Stimulated activated CD8-positive, alpha-beta memory T cell treated with anti-CD3 and anti-CD28 coated beads, Interleukin-7, amount 100 ng/mL, for 1 hour (primary cell): ENCODE data around the gene KANSL1L.

Experiments
- DNase-seq, 2 donors: peaks; one replicate each; pipeline ENCODE4 v3.0.0-alpha.2; 2020; ENCODE audit warnings: low read depth in 2 of 2

Gene KANSL1L

DNA sequence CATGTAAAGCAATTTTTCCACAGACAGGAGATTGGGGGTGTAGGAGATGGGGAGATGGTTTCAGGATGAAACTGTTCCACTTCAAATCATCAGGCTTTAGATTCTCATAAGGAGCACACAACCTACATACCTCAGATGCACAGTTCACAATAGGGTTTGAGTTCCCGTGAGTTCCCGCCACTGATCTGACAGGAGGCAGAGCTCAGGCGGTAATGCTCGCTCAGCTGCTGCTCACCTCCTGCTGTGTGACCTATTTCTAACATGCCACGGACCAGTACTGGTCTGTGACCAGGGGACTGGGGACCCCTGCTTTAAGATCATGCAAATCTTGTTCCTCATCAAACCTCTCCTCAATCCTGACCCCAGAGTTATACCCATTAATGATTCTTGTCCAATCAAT is 98.7 kb downstream of the KANSL1L start:
- no peak for DNase-seq

DNA sequence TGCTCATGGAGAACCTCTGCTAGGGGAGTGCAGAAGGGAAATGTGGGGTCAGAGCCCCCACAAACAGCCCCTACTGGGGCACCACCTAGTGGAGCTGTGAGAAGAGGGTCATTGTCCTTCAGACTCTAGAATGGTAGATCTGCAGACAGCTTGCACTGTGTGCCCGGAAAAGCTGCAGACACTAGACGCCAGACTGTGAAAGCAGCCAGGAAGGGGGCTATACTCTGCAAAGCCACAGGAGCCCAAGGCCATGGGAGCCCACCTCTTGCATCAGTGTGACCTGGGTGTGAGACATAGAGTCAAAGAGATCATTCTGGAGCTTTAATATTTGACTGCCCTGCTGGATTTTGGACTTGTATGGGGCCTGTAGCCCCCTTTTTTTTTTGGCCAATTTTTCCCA is 107.9 kb downstream of the KANSL1L start:
- no peak for DNase-seq

DNA sequence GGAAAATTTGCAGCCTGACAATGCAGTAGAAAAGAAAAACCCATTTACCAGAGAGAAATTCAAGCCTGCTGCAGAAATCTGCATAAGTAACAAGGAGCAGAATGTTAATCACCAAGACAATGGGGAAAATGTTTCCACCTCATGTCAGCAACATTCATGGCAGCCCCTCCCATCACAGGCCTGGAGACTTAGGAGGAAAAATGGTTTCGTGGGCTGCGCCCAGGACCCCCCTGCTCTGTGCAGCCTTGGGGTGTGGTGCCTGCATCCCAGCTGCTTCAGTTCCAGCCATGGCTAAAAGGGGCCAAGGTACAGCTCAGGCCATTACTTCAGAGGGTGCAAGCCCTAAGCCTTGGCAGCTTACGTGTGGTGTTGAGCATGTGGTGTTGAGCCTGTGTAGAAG is 115.4 kb downstream of the KANSL1L start:
- no peak for DNase-seq

DNA sequence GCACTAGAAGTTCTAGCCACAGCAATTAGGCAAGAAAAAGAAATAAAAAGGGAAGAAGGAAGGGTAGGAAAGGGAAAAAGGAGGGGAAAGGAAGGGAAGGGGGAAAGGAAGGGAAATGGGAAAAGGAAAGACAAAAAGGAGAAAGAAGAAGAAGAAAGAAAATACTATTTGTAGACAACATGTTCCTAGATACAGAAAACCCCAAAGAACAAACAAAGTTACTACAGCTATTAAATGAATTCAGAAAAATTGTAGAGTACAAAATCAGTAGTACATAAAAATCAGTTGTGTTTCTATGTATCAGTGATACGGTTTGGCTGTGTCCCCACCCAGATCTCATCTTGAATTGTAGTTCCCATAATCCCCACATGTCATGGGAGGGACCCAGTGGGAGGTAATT is 116.5 kb downstream of the KANSL1L start:
- no peak for DNase-seq

DNA sequence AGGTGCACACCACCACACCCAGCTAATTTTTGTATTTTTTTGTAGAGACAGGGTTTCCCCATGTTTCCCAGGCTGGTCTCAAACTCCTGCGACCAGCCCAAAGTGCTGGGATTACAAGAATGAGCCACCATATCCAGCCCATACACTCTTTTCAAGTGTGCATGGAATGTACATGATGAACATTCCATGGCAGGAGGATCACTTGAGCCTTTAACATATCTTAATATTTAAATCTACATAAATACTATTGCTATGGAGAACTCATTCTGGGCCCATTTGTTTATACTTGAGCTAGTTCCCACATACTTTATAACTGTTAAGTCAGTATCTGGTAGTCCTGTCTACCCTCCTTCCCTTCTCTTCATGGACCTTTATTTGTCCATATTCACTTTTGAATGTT is 120.3 kb downstream of the KANSL1L start:
- no peak for DNase-seq

DNA sequence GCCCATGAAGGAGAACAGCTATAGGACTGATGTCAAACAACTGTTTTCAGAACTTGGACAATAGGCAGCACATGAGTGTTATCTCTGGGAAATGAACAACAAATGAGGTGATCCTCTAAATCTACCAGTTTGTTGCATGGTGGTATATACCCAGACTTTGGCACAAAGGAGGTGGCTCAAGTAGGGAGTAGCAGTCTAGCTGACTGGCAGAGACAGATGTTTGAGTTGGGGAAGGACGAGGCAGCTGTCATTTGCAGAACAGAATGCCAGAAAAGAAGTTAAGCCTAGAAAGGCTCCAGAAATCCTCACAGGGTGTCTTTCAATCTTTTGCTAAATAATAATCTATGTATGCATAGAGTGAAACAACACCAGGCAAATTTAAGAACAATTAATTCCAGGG is 121.4 kb downstream of the KANSL1L start:
- DNase-seq = no peak

DNA sequence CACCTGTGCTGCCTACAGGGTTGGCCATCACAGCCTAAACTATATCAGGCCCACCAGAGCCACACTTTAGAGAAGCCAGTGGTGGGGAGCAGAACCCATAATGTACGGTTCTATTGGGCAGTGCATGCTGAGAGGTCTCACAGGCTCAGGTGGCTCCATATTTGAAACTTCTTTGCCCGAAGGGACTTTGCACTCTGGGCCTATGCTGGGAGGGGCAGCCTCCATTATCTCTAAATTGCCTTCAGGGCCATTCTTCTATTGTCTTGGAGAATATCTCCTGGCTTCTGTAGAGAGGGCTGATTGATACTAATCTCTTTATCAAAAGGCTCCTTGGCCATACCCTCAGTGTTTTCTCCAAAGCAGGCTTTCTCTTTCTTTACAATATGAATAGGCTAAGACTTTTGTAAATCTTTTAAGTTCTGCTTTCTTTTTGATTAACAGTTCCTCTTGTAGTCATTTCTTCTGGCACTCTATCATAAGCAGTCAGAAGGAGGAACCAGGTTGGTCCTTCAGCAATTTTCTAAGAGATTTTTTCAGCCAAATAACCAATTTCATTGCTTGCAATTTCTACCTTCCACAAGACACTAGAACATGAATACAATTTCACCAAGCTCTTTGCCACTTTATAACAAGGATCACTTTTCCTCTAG is 124.2 kb downstream of the KANSL1L start:
- no peak for DNase-seq

DNA sequence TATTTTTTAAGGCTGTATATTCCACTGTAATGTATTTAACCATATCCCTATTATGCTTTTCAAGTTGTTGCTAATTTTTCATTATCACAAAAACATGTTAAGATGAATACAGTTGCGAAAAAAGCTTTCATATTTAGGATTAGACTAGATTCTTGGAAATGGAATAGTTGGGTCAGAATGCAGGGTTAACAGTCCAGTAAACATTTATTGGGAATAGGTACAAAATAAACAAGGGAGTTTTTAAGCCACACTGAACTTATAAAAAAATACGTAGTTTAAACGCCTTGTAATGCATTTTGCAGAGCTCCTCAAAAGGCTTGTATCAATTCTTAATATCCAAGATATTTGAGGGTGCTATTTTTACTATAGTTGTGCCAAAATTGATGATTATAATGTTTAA is 133.1 kb downstream of the KANSL1L start:
- no peak for DNase-seq

DNA sequence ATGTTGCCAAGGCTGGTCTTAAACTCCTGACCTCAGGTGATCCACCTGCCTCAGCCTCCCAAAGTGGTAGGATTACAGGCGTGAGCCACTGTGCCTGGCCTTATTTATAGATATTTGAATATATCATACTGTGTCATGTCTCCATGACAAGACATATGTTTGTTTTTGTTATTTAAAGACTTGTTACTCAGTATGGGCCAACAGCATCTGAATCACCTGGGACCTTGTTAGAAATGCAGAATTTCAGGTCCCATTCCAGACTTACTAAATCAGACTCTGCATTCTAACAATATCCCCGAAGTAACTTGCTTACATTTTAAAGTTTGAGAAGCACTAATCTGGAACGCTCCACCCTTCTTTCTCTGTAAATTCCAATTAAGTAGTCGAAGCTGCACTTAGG is 135.5 kb downstream of the KANSL1L start:
- DNase-seq = no peak

DNA sequence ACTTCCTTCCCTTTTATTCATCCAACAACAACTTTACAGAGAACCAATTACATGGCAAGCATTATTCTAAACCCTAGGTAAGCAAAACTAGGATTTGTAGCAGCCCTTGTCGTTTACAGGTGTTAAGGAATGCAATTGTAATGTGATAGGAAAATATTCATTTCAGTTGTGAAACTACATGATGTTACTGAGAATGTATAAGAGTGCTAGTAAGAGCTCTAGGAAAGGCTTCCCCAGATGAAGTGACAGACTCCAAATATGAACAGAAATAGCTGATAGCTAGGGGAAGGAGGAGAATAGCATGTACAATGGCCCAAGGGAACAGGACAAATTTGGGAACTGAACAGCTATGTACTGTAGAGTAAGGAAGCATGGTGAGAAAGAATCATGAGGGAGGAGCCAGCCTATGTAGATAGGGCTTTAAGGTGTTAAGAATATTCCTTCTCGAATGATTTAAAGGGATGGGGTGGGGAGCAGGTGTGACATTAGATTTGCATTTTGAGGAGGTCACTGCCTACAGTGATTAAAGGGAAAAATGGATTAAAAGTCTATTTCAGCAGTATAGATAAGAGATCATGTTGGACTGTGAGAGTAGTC is 137.0 kb downstream of the KANSL1L start:
- no peak for DNase-seq

DNA sequence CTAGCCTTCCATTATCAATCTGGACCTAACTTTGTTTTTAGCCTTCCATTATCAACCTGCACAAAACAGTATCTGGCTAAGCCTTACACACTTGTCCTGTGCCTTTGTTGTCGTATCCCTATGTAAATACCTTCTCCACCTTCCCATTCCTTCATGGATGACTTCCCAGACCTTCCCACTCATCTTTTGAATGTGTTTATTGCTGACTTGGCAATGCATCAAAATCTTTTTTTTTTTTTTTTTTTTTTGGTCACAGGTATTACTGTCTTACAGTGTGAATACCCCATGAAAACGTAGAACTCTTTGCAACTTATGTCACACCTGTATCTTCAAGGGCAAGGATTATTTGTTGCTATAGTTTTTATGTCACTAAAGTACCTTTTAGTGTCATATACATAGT is 143.0 kb downstream of the KANSL1L start:
- no peak for DNase-seq

DNA sequence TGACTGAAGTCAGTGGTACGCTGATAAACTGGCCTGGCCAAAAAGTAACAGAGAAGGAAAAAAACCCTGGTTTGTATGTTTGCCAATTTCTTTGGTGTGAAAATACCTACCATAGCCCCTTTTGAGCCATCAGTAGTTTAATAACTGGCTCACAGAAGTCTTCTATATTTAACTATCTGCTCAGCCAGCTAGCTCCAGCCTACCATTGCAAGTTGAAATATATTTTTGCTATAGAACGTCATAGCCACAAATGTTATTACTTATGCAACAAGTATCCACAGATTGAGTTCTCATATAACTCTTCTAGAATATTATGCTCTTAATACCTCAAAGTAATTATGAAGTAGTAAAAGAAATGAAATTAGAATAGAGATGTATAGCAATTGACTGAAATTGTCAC is 143.6 kb downstream of the KANSL1L start:
- DNase-seq = no peak

DNA sequence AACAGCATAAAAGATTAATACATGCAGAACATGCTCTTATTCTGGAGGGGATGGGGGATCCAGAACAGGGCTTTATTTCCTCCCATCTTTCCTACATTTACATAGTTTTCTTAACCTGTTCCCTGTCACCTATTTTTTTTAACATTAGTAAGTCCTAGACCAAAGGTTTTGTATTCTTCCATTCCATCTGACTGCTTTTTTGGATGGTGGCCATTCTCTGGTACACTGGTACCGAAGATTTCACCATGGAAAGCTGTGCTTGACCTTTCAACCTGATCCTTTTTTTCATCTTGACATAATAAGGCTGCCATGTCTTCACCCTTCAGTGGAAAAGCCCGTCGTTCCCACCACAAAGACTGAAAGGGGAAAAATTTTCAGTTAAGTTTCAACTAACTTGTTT is 148.4 kb downstream of the KANSL1L start:
- DNase-seq = no peak

DNA sequence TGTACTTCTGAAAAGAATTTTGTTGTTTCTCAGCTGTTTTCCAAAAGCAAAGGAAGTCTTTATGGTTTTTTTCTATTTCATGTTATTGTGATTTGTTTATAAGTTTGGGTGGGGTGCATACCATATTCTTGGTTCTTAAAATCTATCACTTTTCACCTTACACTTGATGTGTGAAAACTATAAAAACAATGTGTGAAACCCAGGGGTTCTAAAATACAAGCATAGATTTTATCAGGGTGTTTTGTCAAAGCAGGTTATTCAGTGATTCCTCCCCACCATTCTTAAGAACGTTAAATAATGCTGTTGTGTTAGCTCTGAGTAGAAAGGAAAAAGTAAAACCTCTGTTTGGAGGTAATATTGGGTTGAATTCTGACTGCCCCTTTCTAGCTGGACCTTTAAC is 151.1 kb downstream of the KANSL1L start:
- no peak for DNase-seq

DNA sequence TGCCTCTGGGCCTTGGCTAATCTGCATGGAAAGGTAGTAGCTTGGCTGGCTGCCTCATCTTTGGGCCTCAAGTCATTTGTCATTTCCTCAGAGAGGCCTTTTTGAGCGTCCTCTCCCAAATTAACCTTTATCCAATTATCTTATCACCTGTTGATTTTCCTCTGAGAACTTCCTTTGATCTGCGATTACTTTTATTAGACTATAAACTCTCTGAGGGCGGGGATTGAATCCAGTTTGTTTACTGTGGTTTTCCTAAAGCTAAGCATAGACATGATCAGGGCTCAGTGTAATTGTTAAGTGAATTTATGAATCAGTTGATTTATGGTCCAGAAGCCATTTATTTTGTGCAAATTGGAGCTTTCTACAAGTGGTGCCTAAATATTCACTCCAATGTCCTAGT is 161.3 kb downstream of the KANSL1L start:
- no peak for DNase-seq

DNA sequence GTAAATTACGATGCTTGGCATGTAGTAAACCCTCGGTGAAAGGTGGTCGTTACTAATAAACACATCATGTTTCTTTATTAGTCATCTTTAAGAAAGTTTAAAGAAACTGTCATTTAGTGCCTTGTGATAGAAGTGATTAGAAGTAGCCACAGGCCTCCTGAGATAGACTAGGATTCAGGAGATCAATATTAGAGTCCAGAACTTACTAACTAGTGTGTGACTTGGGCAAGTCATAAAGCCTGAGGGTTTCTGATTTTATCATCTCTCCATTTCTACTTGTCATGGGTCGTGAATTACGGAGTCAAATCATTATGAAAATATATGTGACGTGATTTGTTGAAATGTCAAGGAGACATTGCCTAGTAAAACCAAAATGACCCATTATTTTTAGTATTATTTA is 162.1 kb downstream of the KANSL1L start:
- no peak for DNase-seq

DNA sequence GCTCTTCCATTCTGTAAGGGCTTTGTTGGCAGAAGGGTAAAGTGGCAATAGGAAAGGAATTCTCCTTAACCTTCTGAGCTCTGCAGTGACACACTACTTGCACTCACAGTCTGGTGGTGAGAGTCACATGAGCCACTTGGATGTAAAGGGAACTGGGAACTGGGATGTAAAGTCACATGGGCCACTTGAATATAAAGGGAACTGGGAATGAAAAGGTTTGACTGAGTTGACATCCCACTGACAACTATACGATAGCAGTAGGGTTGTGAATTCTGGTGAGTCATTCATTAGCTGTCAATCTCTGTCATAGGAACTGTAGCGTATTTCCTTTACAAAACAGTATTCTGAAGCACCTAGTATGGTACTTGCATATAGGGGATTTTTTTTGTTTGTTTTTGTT is 163.3 kb downstream of the KANSL1L start:
- no peak for DNase-seq

DNA sequence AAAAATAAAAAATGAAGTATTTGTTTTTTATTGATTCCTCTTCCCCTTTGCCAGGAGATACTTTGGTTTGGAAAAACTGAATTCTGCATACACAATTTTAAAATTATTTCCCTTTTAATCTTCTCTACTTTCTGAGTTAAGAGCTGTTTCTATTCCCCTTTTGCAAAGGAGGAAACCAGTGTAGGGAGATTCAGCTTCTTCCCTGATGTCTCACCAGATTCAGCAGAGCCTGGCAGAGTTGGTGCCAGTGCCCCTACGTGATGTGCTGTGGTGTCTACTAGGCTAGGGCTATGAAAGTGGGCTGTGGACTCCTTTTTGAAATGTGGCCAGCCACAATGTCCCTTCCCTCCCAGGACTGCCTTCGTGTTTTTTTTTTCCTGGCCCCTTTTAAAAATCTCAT is 166.3 kb downstream of the KANSL1L start:
- DNase-seq = no peak

DNA sequence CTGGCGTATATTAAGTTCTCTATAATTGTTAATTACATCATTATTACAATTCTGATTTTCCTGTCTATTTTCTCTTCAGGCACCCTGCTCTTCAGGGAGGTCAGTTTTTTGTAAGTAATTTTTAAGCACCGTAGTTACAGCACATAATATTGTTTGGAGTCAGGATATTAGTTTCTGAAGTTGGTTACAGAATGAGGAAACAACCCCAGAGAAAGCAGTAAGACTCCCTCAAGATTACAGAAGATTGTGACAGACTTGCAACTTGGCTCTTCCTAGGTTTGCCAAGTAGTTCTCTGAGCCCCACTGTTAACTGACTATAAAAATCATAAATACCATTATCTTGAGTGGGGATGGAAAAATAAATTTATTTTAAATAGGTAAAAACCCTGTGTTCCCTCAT is 167.8 kb downstream of the KANSL1L start:
- DNase-seq = no peak

DNA sequence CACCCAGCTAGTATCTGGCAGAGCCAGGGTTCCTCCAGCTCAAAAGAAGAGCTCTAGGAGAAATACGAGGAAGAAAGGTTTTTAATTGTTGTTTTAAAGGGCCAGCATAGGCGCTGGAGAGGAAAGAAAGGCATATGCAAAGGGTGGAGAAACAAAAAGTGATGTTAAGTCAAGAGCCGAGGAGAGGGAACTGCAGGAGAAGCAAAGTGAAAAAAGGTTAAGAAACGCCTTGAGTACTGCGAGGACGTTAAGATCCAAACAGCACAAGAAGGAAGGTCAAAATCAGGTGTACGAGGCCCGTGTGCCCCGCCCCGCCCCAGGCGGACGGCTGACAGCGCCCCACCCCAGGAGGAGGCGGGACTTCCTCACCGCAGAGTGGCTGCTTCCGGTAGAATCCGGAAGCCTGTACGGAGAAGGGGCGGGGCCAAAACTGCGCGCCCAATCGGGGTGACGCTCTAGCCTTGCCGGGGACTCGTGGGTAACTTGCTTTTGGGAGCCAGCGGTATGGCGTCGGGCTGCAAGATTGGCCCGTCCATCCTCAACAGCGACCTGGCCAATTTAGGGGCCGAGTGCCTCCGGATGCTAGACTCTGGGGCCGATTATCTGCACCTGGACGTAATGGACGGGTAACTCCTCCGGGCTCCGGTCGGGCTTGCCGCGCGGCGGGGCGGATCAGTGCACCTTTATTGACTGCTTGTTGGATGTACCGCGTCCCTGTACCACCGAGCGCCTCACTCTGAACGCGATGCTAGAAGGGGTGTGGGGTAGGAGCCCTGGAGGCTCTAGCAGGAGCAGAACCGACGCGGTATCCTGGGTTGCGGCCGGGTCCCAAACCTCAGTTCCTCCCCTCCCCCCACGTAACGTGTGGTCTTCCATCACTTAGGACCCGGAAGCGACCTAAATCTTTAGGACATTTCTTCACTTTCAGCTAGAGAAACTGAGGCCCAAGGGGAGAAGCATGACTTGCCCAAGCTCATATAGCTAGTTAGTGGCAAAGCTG is 168.8 kb downstream of the KANSL1L start, which contains the start of gene RPE:
TSS of gene RPE (plus strand) at position 481 of the 1,000 bp plus-strand sequence. CDS start at position 505, 24 bp downstream.
- DNase-seq = peak; percentile 95 to 96

DNA sequence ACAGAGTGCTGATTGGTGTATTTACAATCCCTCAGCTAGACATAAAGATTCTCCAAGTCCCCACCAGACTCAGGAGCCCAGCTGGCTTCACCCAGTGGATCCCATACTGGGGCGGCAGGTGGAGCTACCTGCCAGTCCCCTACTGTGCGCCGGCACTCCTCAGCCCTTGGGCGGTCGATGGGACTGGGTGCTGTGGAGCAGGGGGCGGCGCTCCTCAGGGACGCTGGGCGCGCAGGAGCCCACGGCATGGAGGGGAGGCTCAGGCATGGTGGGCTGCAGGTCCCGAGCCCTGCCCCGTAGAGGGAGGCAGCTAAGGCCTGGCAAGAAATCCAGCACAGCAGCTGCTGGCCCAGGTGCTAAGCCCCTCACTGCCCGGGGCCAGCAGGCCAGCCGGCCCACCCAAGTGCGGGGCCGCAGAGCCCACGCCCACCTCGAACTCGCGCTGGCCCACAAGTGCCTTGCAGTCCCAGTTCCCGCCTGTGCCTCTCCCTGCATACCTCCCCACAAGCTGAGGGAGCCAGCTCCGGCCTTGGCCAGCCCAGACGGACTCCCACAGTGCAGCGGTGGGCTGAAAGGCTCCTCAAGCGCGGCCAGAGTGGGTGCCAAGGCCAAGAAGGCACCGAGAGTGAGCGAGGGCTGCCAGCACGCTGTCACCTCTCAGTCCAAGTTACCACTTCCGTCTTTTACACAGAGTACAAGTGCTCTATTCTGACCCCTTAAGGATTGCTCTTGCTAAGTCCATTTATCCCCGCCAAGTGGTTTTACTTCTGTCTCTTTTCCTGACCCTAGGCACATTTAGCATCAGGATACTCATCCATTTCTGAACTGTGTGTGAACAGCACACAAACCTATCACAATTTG is 170.5 kb downstream of the KANSL1L start:
- DNase-seq = no peak

DNA sequence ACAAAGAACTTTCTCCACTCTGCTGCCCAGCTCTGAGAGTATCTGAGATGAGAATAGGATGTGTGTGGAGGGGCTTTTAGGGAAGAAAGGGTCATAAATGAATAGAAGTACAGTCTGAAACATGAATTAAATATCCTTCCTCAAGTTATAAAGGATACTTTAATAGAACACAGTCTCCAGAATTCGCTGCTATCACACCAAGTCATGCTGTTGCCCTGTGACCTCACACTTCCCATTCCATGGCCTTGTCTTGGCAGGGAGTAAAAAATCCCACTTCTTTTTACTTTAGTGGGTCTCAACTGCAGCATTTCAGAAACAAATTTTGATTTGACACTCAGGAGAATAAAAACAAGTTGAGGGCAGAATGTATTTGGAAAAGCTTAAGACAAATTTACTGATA is 172.6 kb downstream of the KANSL1L start:
- DNase-seq = no peak
